Activated naive CD8-positive, alpha-beta T cell (primary cell): ENCODE results near the gene TWSG1.

Experiments
- H3K27ac Mint-ChIP-seq: one replicate; pipeline ENCODE4 v1.8.0; 2021; ENCODE audit warnings: mixed read lengths
- H3K27me3 Mint-ChIP-seq: one replicate; pipeline ENCODE4 v1.8.0; 2021; ENCODE audit warnings: mixed read lengths
- H3K36me3 Mint-ChIP-seq: one replicate; pipeline ENCODE4 v1.8.0; 2021; ENCODE audit warnings: mixed read lengths
- H3K4me1 Mint-ChIP-seq: one replicate; pipeline ENCODE4 v1.8.0; 2021; ENCODE audit warnings: low read depth, mixed read lengths
- H3K4me3 Mint-ChIP-seq: one replicate; pipeline ENCODE4 v1.8.0; 2021; ENCODE audit warnings: mild to moderate bottlenecking, mixed read lengths
- H3K9me3 Mint-ChIP-seq: one replicate; pipeline ENCODE4 v1.8.0; 2021; ENCODE audit warnings: low read depth, mixed read lengths

The TWSG1 gene

GRCh38 chr18:9325716-9326115 is 8.9 kb upstream of the TWSG1 start:
- Mint-ChIP-seq H3K27me3 (peaks cover 11% of the 10 kb centered on the region), H3K36me3 (peaks cover 3% of the 10 kb centered on the region)

GRCh38 chr18:9328776-9329175 is 5.8 kb upstream of the TWSG1 start:
- H3K27me3 Mint-ChIP-seq, result no peaks in the 10 kb centered on the region
- H3K4me3 Mint-ChIP-seq, result no peak overlapping the region
- H3K36me3 Mint-ChIP-seq, result no peaks in the 10 kb centered on the region
- H3K4me1 Mint-ChIP-seq, result peaks cover under 1% of the 10 kb centered on the region
- peaks cover 4% of the 10 kb centered on the region for H3K9me3 Mint-ChIP-seq
- no peak overlapping the region for H3K27ac Mint-ChIP-seq

More at GRCh38 chr18:9325716-9326115, 8.9 kb upstream of the TWSG1 start:
- no peak overlapping the region for H3K27ac Mint-ChIP-seq
- H3K4me3 Mint-ChIP-seq, result no peak overlapping the region
- H3K4me1 Mint-ChIP-seq, result no peaks in the 10 kb centered on the region
- H3K9me3 Mint-ChIP-seq, result peaks cover 9% of the 10 kb centered on the region

- Mint-ChIP-seq H3K4me1 (peaks cover 3% of the 10 kb centered on the region), H3K27me3 (no peaks in the 10 kb centered on the region), H3K4me3 (no peak overlapping the region), H3K9me3 (peaks cover 4% of the 10 kb centered on the region), H3K27ac (no peak overlapping the region), H3K36me3 (no peaks in the 10 kb centered on the region)
These were observed 5.1 kb upstream of the TWSG1 start for GRCh38 chr18:9329471-9329870.

- H3K27ac Mint-ChIP-seq, result no peak overlapping the region
- H3K4me1 Mint-ChIP-seq, result peaks cover 6% of the 10 kb centered on the region
- no peaks in the 10 kb centered on the region for H3K36me3 Mint-ChIP-seq
- no peaks in the 10 kb centered on the region for H3K27me3 Mint-ChIP-seq
- no peak overlapping the region for H3K4me3 Mint-ChIP-seq
- H3K9me3 Mint-ChIP-seq, result peaks cover 4% of the 10 kb centered on the region
These were observed 4.2 kb upstream of the TWSG1 start for GRCh38 chr18:9330419-9330818.

- peaks cover under 1% of the 10 kb centered on the region for H3K9me3 Mint-ChIP-seq
- peaks cover 26% of the 10 kb centered on the region for H3K4me1 Mint-ChIP-seq
- peak overlapping the region; percentile 90 for H3K4me3 Mint-ChIP-seq
- H3K36me3 Mint-ChIP-seq, result peaks cover 8% of the 10 kb centered on the region
- H3K27me3 Mint-ChIP-seq, result no peaks in the 10 kb centered on the region
- H3K27ac Mint-ChIP-seq, result peak overlapping the region; percentile 23
These were observed 888 bp upstream of the TWSG1 start for GRCh38 chr18:9333441-9334328.

- H3K27ac Mint-ChIP-seq, result peak overlapping the region; percentile 16
- peaks cover 8% of the 10 kb centered on the region for H3K36me3 Mint-ChIP-seq
- H3K4me3 Mint-ChIP-seq, result peak overlapping the region; percentile 91
- no peaks in the 10 kb centered on the region for H3K9me3 Mint-ChIP-seq
- H3K4me1 Mint-ChIP-seq, result peaks cover 26% of the 10 kb centered on the region
- H3K27me3 Mint-ChIP-seq, result no peaks in the 10 kb centered on the region
These were observed 562 bp downstream of the TWSG1 start for GRCh38 chr18:9334973-9335696.

- Mint-ChIP-seq H3K4me1 (peaks cover 26% of the 10 kb centered on the region), H3K27me3 (no peaks in the 10 kb centered on the region), H3K9me3 (no peaks in the 10 kb centered on the region), H3K36me3 (peaks cover 11% of the 10 kb centered on the region), H3K27ac (no peak overlapping the region), H3K4me3 (peak overlapping the region; percentile 91)
These were observed 1.1 kb downstream of the TWSG1 start for GRCh38 chr18:9335697-9336045.

- peaks cover 13% of the 10 kb centered on the region for H3K36me3 Mint-ChIP-seq
- no peak overlapping the region for H3K4me3 Mint-ChIP-seq
- peaks cover 28% of the 10 kb centered on the region for H3K4me1 Mint-ChIP-seq
- H3K9me3 Mint-ChIP-seq, result no peaks in the 10 kb centered on the region
- H3K27me3 Mint-ChIP-seq, result no peaks in the 10 kb centered on the region
- H3K27ac Mint-ChIP-seq, result no peak overlapping the region
These were observed 2.3 kb downstream of the TWSG1 start for GRCh38 chr18:9336827-9337226.

- Mint-ChIP-seq H3K4me1 (peaks cover 28% of the 10 kb centered on the region), H3K9me3 (no peaks in the 10 kb centered on the region), H3K27ac (no peak overlapping the region), H3K36me3 (peaks cover 15% of the 10 kb centered on the region), H3K4me3 (no peak overlapping the region), H3K27me3 (no peaks in the 10 kb centered on the region)
These were observed 3.3 kb downstream of the TWSG1 start for GRCh38 chr18:9337873-9338272.

- Mint-ChIP-seq H3K4me1 (peaks cover 21% of the 10 kb centered on the region), H3K27ac (no peak overlapping the region), H3K36me3 (peaks cover 30% of the 10 kb centered on the region), H3K27me3 (no peaks in the 10 kb centered on the region), H3K9me3 (peaks cover 4% of the 10 kb centered on the region), H3K4me3 (no peak overlapping the region)
These were observed 5.9 kb downstream of the TWSG1 start for GRCh38 chr18:9340472-9340871.

GRCh38 chr18:9343577-9343976 is 9.0 kb downstream of the TWSG1 start:
- Mint-ChIP-seq H3K27me3 (no peaks in the 10 kb centered on the region), H3K9me3 (peaks cover 4% of the 10 kb centered on the region), H3K4me1 (peaks cover 12% of the 10 kb centered on the region), H3K4me3 (no peak overlapping the region), H3K27ac (no peak overlapping the region), H3K36me3 (peaks cover 27% of the 10 kb centered on the region)

- Mint-ChIP-seq H3K4me1 (peaks cover 11% of the 10 kb centered on the region), H3K4me3 (no peak overlapping the region)
These were observed 12.2 kb downstream of the TWSG1 start for GRCh38 chr18:9346775-9347174.

GRCh38 chr18:9348079-9348671 is 13.6 kb downstream of the TWSG1 start:
- Mint-ChIP-seq H3K9me3 (peaks cover 4% of the 10 kb centered on the region), H3K27ac (no peak overlapping the region), H3K4me1 (peaks cover 11% of the 10 kb centered on the region), H3K4me3 (no peak overlapping the region), H3K36me3 (peaks cover 23% of the 10 kb centered on the region), H3K27me3 (no peaks in the 10 kb centered on the region)

More at GRCh38 chr18:9346775-9347174, 12.2 kb downstream of the TWSG1 start:
- Mint-ChIP-seq H3K27me3 (no peaks in the 10 kb centered on the region), H3K9me3 (peaks cover 4% of the 10 kb centered on the region), H3K36me3 (peaks cover 23% of the 10 kb centered on the region), H3K27ac (no peak overlapping the region)

GRCh38 chr18:9348766-9349165 is 14.2 kb downstream of the TWSG1 start:
- Mint-ChIP-seq H3K4me3 (no peak overlapping the region), H3K27ac (no peak overlapping the region), H3K27me3 (no peaks in the 10 kb centered on the region)

GRCh38 chr18:9353596-9353995 is 19.0 kb downstream of the TWSG1 start:
- H3K36me3 Mint-ChIP-seq, result peaks cover 10% of the 10 kb centered on the region
- no peak overlapping the region for H3K4me3 Mint-ChIP-seq
- H3K27ac Mint-ChIP-seq, result no peak overlapping the region
- no peaks in the 10 kb centered on the region for H3K9me3 Mint-ChIP-seq
- H3K27me3 Mint-ChIP-seq, result no peaks in the 10 kb centered on the region
- H3K4me1 Mint-ChIP-seq, result no peaks in the 10 kb centered on the region

More at GRCh38 chr18:9348766-9349165, 14.2 kb downstream of the TWSG1 start:
- Mint-ChIP-seq H3K4me1 (peaks cover 11% of the 10 kb centered on the region), H3K36me3 (peaks cover 18% of the 10 kb centered on the region), H3K9me3 (no peaks in the 10 kb centered on the region)
